Thyroid gland (tissue), 4 donors: Measurements from ENCODE around the gene WDR7. TPM values are rescaled to one million over a fixed set of nuclear protein-coding genes. Genes with fewer than 3 reads are reported as not detected.

Experiments
- DNase-seq, 2 donors: peaks; one replicate each; pipeline ENCODE4 v3.0.0-alpha.2; 2019
- H3K27ac ChIP-seq, 3 donors: fragments of 200-600 bp; sonication (generic); 1 replicate in 2 of 3; 2 replicates in 1 of 3; pipeline ENCODE4 v1.5.1; 2016 to 2019; ENCODE audit warnings: mild to moderate bottlenecking in 1 of 3, moderate library complexity in 1 of 3
- H3K27me3 ChIP-seq: fragments of 200-600 bp; sonication (generic); one replicate; pipeline ENCODE4 v1.5.1; 2019
- H3K36me3 ChIP-seq, 2 donors: fragments of 200-600 bp; sonication (generic); one replicate each; pipeline ENCODE4 v1.5.1; 2016 to 2019
- H3K4me1 ChIP-seq, 2 donors: fragments of 200-600 bp; sonication (generic); one replicate each; pipeline ENCODE4 v1.5.1; 2017 to 2019
- H3K4me3 ChIP-seq, 3 donors: fragments of 200-600 bp; sonication (generic); replicated peaks in 1 of 3; 1 replicate in 2 of 3; 2 replicates in 1 of 3; pipeline ENCODE4 v1.5.1; 2016; ENCODE audit warnings: mild to moderate bottlenecking in 1 of 3
- H3K9me3 ChIP-seq: fragments of 200-600 bp; sonication (generic); one replicate; pipeline ENCODE4 v1.5.1; 2017
- POLR2A ChIP-seq, 2 donors: fragments of 450-650 bp; IDR thresholded peaks; one replicate each; pipeline ENCODE4 v1.6.1; 2017; ENCODE audit warnings: antibody characterized with exemption in 2 of 2, mild to moderate bottlenecking in 2 of 2, moderate library complexity in 1 of 2
- WGBS, 2 donors: methylation state at CpG; one replicate each; pipeline ENCODE4 v1.1.5; 2017; 5-methylcytosine and 5-hydroxymethylcytosine counted together
- intact Hi-C: fragments of 100-400 bp; cut with DNase I; formaldehyde crosslinking; loops from one replicate; pipeline ENCODE4 v1.15.1; 2023
- total RNA-seq, 4 donors: library from RNA; depleted of rRNA; stranded (reverse); fragments of >200 nt; gene quantifications; one replicate each; pipeline ENCODE4 v1.2.3, GENCODE V29; 2016
- TF ChIP-seq, protein P1 (sequence below), 6 experiments: fragments of 200-600 bp in 3 of 6; fragments of 450-650 bp in 3 of 6; sonication (generic) in 3 of 6; IDR thresholded peaks; one replicate each; pipeline ENCODE4 v1.5.1; 2016 to 2019; ENCODE audit warnings: antibody characterized with exemption in 6 of 6, mild to moderate bottlenecking in 2 of 6, inconsistent platforms in 1 of 6, moderate library complexity in 1 of 6

Gene WDR7
- total RNA-seq, 4 donors from 2014 or later, result 42.0 to 88.8 (median 49.6) TPM

DNA sequence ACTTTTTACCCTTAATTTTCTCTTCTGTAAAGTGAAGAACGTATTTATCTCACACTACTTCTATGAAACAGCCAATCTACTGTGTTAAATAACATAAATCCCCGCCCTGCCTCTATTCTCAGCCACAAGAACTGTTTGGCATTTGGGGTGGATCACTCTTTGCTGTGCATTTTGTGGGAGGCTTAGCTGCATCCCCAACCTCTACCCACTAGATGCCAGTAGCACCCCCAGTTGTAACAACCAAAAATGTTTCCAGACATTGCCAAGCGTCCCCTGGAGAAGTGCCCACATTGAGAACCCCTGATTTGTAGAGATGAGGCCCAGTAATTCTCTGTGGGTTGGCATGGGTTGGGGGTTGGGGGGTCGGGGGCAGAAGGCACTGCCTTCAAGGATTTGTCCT lies 401.0 kb downstream of the WDR7 start:
- Histone ChIP-seq H3K9me3 (no peaks in the 10 kb centered on the region), H3K4me3 (no peak overlapping the region), H3K27ac (no peak overlapping the region), H3K4me1 (no peaks in the 10 kb centered on the region), H3K27me3 (no peaks in the 10 kb centered on the region), H3K36me3 (no peaks in the 10 kb centered on the region)
- 82 to 88% methylated on average over 4 of the region's 4 CpGs for WGBS, 2 donors
- no peak for TF ChIP-seq POLR2A (IDR thresholded peaks at IDR 0.05)
- TF ChIP-seq, protein P1, sequence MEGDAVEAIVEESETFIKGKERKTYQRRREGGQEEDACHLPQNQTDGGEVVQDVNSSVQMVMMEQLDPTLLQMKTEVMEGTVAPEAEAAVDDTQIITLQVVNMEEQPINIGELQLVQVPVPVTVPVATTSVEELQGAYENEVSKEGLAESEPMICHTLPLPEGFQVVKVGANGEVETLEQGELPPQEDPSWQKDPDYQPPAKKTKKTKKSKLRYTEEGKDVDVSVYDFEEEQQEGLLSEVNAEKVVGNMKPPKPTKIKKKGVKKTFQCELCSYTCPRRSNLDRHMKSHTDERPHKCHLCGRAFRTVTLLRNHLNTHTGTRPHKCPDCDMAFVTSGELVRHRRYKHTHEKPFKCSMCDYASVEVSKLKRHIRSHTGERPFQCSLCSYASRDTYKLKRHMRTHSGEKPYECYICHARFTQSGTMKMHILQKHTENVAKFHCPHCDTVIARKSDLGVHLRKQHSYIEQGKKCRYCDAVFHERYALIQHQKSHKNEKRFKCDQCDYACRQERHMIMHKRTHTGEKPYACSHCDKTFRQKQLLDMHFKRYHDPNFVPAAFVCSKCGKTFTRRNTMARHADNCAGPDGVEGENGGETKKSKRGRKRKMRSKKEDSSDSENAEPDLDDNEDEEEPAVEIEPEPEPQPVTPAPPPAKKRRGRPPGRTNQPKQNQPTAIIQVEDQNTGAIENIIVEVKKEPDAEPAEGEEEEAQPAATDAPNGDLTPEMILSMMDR (IDR thresholded peaks at IDR 0.05), result no peak
- intact Hi-C loops, result no loop called here
- DNase-seq, result no peak

DNA sequence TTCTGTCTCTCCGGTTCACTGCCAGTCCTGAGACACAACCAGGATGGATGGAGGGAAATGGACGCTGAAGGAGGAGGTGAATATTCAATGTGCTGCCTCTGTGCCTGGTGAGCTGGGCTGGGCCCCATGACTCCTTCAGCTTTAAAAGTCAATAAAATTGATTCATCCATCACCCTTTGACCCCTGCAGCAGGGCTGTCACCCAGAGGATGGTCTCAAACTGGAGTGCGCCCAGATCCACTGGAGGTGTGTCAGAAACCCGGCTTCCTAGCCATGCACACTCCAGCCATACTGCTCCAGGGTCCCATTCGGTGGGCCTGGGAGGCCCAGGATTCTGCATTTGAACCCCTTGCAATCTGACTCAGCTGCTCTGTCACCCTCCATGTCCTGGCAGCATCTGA lies 401.6 kb downstream of the WDR7 start:
- no peaks in the 10 kb centered on the region for H3K4me1 ChIP-seq
- intact Hi-C loops, result no loop called here
- no peaks in the 10 kb centered on the region for H3K36me3 ChIP-seq
- H3K27ac ChIP-seq, result no peak overlapping the region
- no peaks in the 10 kb centered on the region for H3K27me3 ChIP-seq
- WGBS, 2 donors, result 94 to 97% methylated on average over 4 to 5 of the region's 5 CpGs
- no peak for DNase-seq
- TF ChIP-seq, protein P1 (IDR thresholded peaks at IDR 0.05), result no peak
- no peak for TF ChIP-seq POLR2A (IDR thresholded peaks at IDR 0.05)
- H3K4me3 ChIP-seq, result no peak overlapping the region
- no peaks in the 10 kb centered on the region for H3K9me3 ChIP-seq

DNA sequence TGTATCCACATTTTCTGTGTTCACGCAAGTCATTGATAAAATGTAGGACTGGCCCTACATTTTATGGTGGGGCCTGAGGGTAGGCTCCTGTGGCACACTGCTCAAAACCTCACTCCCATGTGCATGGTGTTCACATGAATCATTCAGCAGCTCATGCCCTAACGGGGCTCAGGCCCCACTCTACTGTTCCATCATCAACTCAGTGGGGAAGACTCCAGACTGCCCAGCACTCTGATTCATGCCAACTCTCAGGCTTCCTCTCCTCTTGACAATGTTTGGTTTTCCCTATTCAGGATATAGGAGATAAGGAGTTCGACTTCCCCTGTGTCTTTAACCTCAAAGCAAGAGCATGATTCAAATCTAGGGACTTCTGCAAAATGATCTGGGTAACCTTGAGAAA lies 403.7 kb downstream of the WDR7 start:
- Histone ChIP-seq H3K9me3 (no peaks in the 10 kb centered on the region), H3K4me3 (no peak overlapping the region), H3K27me3 (no peaks in the 10 kb centered on the region), H3K27ac (no peak overlapping the region), H3K36me3 (no peaks in the 10 kb centered on the region), H3K4me1 (no peaks in the 10 kb centered on the region)
- intact Hi-C loops, result no loop called here
- WGBS, 2 donors, result 76 to 85% methylated on average over 3 of the region's 3 CpGs
- no peak for DNase-seq
- no peak for TF ChIP-seq POLR2A (IDR thresholded peaks at IDR 0.05)
- TF ChIP-seq, protein P1 (IDR thresholded peaks at IDR 0.05), result no peak

DNA sequence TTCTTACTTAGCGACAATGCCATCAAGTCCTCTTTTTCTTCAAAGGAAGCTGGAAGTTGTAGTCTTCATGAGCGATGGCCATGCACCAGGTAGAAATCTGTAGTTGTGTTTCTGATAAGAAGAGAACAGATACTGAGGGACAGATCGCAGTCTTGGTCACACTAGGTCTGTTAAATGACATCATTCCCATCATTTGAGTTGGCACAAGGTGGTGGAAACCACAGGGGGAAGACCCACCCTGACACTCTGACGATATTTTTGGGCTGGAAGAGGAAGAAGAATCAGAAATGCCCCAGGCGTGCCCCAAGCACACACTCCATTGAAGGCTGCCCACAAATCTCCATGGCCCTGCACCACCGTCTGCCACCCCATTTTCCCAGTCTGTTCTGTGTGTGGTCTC lies 406.7 kb downstream of the WDR7 start:
- Histone ChIP-seq H3K4me1 (no peaks in the 10 kb centered on the region), H3K27ac (no peak overlapping the region), H3K36me3 (no peaks in the 10 kb centered on the region), H3K27me3 (no peaks in the 10 kb centered on the region), H3K4me3 (no peak overlapping the region), H3K9me3 (no peaks in the 10 kb centered on the region)
- 83 to 91% methylated on average over 6 of the region's 6 CpGs for WGBS, 2 donors
- intact Hi-C loops, result no loop called here
- no peak for DNase-seq
- no peak for TF ChIP-seq POLR2A (IDR thresholded peaks at IDR 0.05)
- TF ChIP-seq, protein P1 (IDR thresholded peaks at IDR 0.05), result no peak

DNA sequence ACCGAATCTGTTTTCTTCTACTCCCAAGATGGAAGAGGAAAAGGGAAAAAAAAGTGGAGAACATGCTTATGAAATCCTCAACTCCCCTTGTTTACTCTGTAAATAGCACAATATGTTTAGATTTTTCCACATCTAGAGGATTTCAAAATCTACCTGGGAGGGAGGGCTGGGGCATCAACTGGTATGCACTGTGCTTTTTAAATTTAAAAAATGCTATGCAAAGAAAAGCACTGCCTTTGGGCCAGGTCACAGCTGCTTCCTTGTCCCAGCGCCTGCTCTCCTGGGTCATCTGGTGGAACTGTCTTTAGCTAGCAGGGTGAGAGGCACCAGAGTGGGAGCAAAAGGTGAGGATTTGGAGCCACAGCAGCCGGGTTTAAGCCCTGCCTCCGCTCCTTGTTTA lies 407.6 kb downstream of the WDR7 start:
- Histone ChIP-seq H3K27ac (no peak overlapping the region), H3K4me3 (no peak overlapping the region), H3K9me3 (no peaks in the 10 kb centered on the region), H3K36me3 (no peaks in the 10 kb centered on the region), H3K27me3 (no peaks in the 10 kb centered on the region), H3K4me1 (no peaks in the 10 kb centered on the region)
- no peak for TF ChIP-seq POLR2A (IDR thresholded peaks at IDR 0.05)
- WGBS, 2 donors, result 65 to 80% methylated on average over 4 of the region's 4 CpGs
- intact Hi-C loops, result no loop called here
- DNase-seq, result no peak

DNA sequence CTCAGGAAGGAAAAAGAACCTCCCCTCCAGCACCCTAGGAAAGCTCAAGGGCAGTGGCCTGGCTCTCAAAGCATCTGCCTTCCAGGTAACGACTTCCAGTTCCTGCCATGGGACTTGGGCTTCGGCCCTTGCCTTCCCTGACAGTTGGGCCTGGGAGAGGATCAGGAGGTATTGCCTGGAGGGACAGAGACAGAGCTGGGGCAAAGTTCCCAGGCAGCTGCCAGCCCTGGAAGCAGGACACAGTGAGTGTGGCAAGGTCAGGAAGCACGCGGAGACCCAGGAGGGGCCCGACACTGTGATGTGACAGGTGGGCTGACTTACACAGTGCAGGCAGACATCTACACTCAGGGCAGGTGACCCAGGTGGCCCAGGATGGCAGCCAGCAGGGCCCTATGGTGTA lies 408.2 kb downstream of the WDR7 start:
- TF ChIP-seq POLR2A (IDR thresholded peaks at IDR 0.05), result no peak
- TF ChIP-seq, protein P1 (IDR thresholded peaks at IDR 0.05), result no peak

More for the DNA sequence above, 408.2 kb downstream of the WDR7 start:
- intact Hi-C loops, result no loop called here
- H3K4me3 ChIP-seq, result no peak overlapping the region
- no peaks in the 10 kb centered on the region for H3K4me1 ChIP-seq
- H3K27ac ChIP-seq, result no peak overlapping the region
- no peaks in the 10 kb centered on the region for H3K9me3 ChIP-seq
- H3K36me3 ChIP-seq, result no peaks in the 10 kb centered on the region
- DNase-seq, result no peak
- 86 to 91% methylated on average over 5 of the region's 5 CpGs for WGBS, 2 donors
- H3K27me3 ChIP-seq, result no peaks in the 10 kb centered on the region
